Stomach (tissue), 4 donors: Measurements from ENCODE around the gene KPNA3.

Experiments used
- CTCF ChIP-seq, 7 experiments: fragments of 450-650 bp in 4 of 7; fragments of 200-600 bp in 3 of 7; sonication (generic) in 3 of 7; IDR thresholded peaks; one replicate each; pipeline ENCODE4 v1.5.1; 2016 to 2019; ENCODE audit warnings: antibody characterized with exemption in 7 of 7, control low read depth in 2 of 7, mild to moderate bottlenecking in 1 of 7
- EP300 ChIP-seq: sonication (generic); formaldehyde crosslinking; IDR thresholded peaks from one replicate; pipeline ENCODE4 v1.6.1; 2017; ENCODE audit warnings: antibody characterized with exemption
- POLR2A ChIP-seq, 4 donors: fragments of 450-650 bp; IDR thresholded peaks; one replicate each; pipeline ENCODE4 v1.6.1; 2016; ENCODE audit warnings: antibody characterized with exemption in 4 of 4, control low read depth in 2 of 4, mild to moderate bottlenecking in 1 of 4, moderate library complexity in 1 of 4
- POLR2AphosphoS5 ChIP-seq, 3 donors: sonication (generic); formaldehyde crosslinking; IDR thresholded peaks; one replicate each; pipeline ENCODE4 v1.6.1; 2016; ENCODE audit warnings: antibody characterized with exemption in 3 of 3

GRCh38 chr13:49777746-49778614 lies 14.5 kb downstream of the KPNA3 start:
- TF ChIP-seq CTCF (IDR thresholded peaks at IDR 0.05) (no peak), POLR2A (IDR thresholded peaks at IDR 0.05) (no peak), EP300 (no peak), POLR2AphosphoS5 (IDR thresholded peaks at IDR 0.05) (no peak)
